T-cell (primary cell): Measurements from ENCODE around the gene C16orf74. TPM values are rescaled to one million over a fixed set of nuclear protein-coding genes. Genes with fewer than 3 reads are reported as not detected.

Experiments
- ATAC-seq, 4 experiments: fragments of 200-7000 bp in 3 of 4; fragments of 150-1000 bp in 1 of 4; cut with Tn5 transposase; replicated peaks in 1 of 4; 1 replicate in 3 of 4; 2 replicates in 1 of 4; pipeline ENCODE4 v1.10.0; 2021; ENCODE audit warnings: moderate library complexity in 3 of 4, mild to moderate bottlenecking in 2 of 4, moderate number of reproducible peaks in 1 of 4
- CTCF ChIA-PET, 2 donors: fragments of 300-600 bp; sonication (Branson Sonifier 250); formaldehyde crosslinking; loops; one replicate each; lab custom pipeline; 2022; ENCODE audit warnings: antibody characterized with exemption in 2 of 2; lab: Charles Lee
- POLR2A ChIA-PET, 2 donors: fragments of 300-600 bp; sonication (Branson Sonifier 250); formaldehyde crosslinking; loops; one replicate each; lab custom pipeline; 2022; ENCODE audit warnings: antibody characterized with exemption in 2 of 2; lab: Charles Lee
- DNase-seq, 35 experiments: peaks; one replicate each; pipeline versions ENCODE4 v3.0.0 to v3.0.0-alpha.2; 2013 to 2023
- H3K27ac ChIP-seq: one replicate; pipeline ENCODE4 v1.5.1; 2013; ENCODE audit warnings: low read length
- H3K27me3 ChIP-seq, 2 experiments: replicated peaks in 1 of 2; 1 replicate in 1 of 2; 2 replicates in 1 of 2; pipeline versions ENCODE4 v1.6.1 to v1.7.0; 2013; ENCODE audit warnings: low read length in 1 of 2, mixed read lengths in 1 of 2; ENCODE audit not compliant: control insufficient read depth in 2 of 2, insufficient read depth in 2 of 2; ENCODE audit errors: extremely low read depth in 1 of 2
- H3K36me3 ChIP-seq, 2 donors: 1 replicate in 1 of 2; 2 replicates in 1 of 2; pipeline versions ENCODE4 v1.6.1 to v1.7.0; 2013; ENCODE audit warnings: low read length in 1 of 2; ENCODE audit not compliant: control insufficient read depth in 2 of 2, insufficient read depth in 1 of 2; ENCODE audit errors: extremely low read depth in 1 of 2
- H3K4me1 ChIP-seq, 2 experiments: 1 replicate in 1 of 2; 2 replicates in 1 of 2; pipeline versions ENCODE4 v1.6.1 to v1.7.0; 2013; ENCODE audit warnings: low read length in 2 of 2, mixed read lengths in 1 of 2; ENCODE audit not compliant: insufficient read depth in 2 of 2, control insufficient read depth in 1 of 2; ENCODE audit errors: extremely low read depth in 1 of 2
- H3K4me3 ChIP-seq, 2 donors: 1 replicate in 1 of 2; 2 replicates in 1 of 2; pipeline versions ENCODE4 v1.5.1 to v1.7.0; 2013; ENCODE audit warnings: mild to moderate bottlenecking in 2 of 2, low read length in 1 of 2, moderate library complexity in 1 of 2; ENCODE audit not compliant: control insufficient read depth in 1 of 2; ENCODE audit errors: extremely low read depth in 1 of 2
- H3K9me3 ChIP-seq: 2 replicates; pipeline ENCODE4 v1.7.0; 2013
- H3K27ac Mint-ChIP-seq, 2 donors: one replicate each; pipeline ENCODE4 v1.8.0; 2020 to 2021; ENCODE audit warnings: mild to moderate bottlenecking in 2 of 2, mixed read lengths in 2 of 2
- H3K27me3 Mint-ChIP-seq, 2 donors: one replicate each; pipeline ENCODE4 v1.8.0; 2021 to 2022; ENCODE audit warnings: mixed read lengths in 2 of 2
- H3K36me3 Mint-ChIP-seq: one replicate; pipeline ENCODE4 v1.8.0; 2021; ENCODE audit warnings: mixed read lengths
- H3K4me1 Mint-ChIP-seq, 3 donors: one replicate each; pipeline ENCODE4 v1.8.0; 2020 to 2022; ENCODE audit warnings: mixed read lengths in 3 of 3, mild to moderate bottlenecking in 1 of 3
- H3K4me3 Mint-ChIP-seq, 3 donors: one replicate each; pipeline ENCODE4 v1.8.0; 2020 to 2022; ENCODE audit warnings: mild to moderate bottlenecking in 3 of 3, mixed read lengths in 3 of 3, moderate library complexity in 3 of 3
- H3K9me3 Mint-ChIP-seq, 3 donors: one replicate each; pipeline ENCODE4 v1.8.0; 2020 to 2022; ENCODE audit warnings: mixed read lengths in 3 of 3
- WGBS: methylation state at CpG from one replicate; pipeline ENCODE4 v1.1.5; 2013; ENCODE audit warnings: missing lambda C conversion rate; ENCODE audit not compliant: insufficient coverage; 5-methylcytosine and 5-hydroxymethylcytosine counted together
- total RNA-seq, 35 experiments: library from RNA in 6 of 35; stranded (reverse) in 6 of 35; fragments of 120-200 nt in 1 of 35; gene quantifications; one replicate each; pipeline versions ENCODE4 v1.2.1 to v1.2.4 and lab custom pipeline; 2013 to 2026

The C16orf74 gene
- total RNA-seq, 5 donors from 2014 or later (not counting 1 experiment from before 2014, with no cell fraction given), result 3.1 to 21.7 (median 15.6) TPM

- DNase-seq, result no peak
- H3K9me3 Mint-ChIP-seq, result no peaks in the 10 kb centered on the region
- H3K36me3 Mint-ChIP-seq, result peaks cover 56% of the 10 kb centered on the region
- Histone ChIP-seq H3K27me3 (no peaks in the 10 kb centered on the region), H3K4me3 (no peak overlapping the region), H3K36me3 (peaks cover 40 to 92% of the 10 kb centered on the region in 2 donors), H3K4me1 (no peaks in the 10 kb centered on the region), H3K27ac (no peak overlapping the region), H3K9me3 (no peaks in the 10 kb centered on the region)
- no peak overlapping the region for H3K4me3 Mint-ChIP-seq
- H3K27ac Mint-ChIP-seq, result no peak overlapping the region
- no peaks in the 10 kb centered on the region for H3K27me3 Mint-ChIP-seq
- no peak for ATAC-seq
- WGBS, result 90% methylated on average over 9 of the region's 9 CpGs
- CTCF ChIA-PET, result no interaction called here
- POLR2A ChIA-PET, result no interaction called here
- no peaks in the 10 kb centered on the region for H3K4me1 Mint-ChIP-seq
These were observed 83.6 kb downstream of the C16orf74 start for GRCh38 chr16:85667261-85667660.

DNA sequence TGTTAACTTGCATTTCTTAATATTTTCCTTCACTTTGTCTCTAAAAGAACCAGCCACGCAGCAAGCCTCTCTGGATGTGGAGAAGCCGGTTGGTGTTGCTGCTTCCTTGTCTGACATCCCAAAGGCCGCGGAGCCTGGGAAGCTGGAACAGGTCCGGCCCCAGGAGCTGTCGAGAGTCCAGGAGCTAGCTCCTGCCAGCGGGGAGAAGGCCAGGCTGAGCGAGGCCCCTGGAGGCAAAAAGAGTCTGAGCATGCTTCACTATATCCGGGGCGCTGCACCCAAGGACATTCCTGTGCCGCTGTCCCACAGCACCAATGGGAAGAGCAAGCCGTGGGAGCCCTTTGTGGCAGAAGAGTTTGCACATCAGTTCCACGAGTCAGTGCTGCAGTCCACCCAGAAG lies 85.0 kb downstream of the C16orf74 start:
- H3K9me3 Mint-ChIP-seq, result no peaks in the 10 kb centered on the region
- H3K36me3 Mint-ChIP-seq, result peaks cover 52% of the 10 kb centered on the region
- no peak overlapping the region for H3K27ac ChIP-seq
- no peak overlapping the region for H3K4me3 Mint-ChIP-seq
- no peaks in the 10 kb centered on the region for H3K9me3 ChIP-seq
- H3K27me3 Mint-ChIP-seq, result no peaks in the 10 kb centered on the region
- ChIA-PET POLR2A (no interaction called here), CTCF (interaction anchor here in 1 of 2 donors (0.6 kb wide), 1 partner anchor 15 kb away, joined by 3 read pairs; no protein-coding TSS in a partner anchor)
- no peaks in the 10 kb centered on the region for H3K4me1 Mint-ChIP-seq
- H3K27ac Mint-ChIP-seq, result no peak overlapping the region
- H3K4me1 ChIP-seq, result no peaks in the 10 kb centered on the region
- ATAC-seq (no peak), DNase-seq (no peak)
- H3K4me3 ChIP-seq, result no peak overlapping the region
- peaks cover 43 to 86% of the 10 kb centered on the region in 2 donors for H3K36me3 ChIP-seq
- H3K27me3 ChIP-seq, result no peaks in the 10 kb centered on the region
- 94% methylated on average over 13 of the region's 13 CpGs for WGBS

DNA sequence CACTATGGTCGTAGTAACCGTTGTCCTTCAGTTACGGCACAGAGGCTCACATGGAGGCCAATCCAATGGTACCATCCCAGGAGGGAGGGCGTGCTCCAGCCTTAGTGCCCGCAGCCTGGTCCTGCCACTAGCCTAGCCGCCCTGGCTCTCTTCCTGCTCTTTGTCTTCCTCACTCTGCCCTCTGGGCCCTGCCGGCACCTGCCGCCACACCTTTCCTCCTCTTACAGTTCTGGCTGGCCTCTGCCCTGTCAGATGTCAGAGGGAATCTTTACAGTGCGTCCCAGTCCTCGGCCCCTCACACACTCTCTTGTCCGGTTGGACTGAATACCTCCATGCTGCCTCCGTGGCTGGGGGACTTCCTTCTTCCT lies 85.5 kb downstream of the C16orf74 start:
- no peaks in the 10 kb centered on the region for H3K9me3 Mint-ChIP-seq
- ChIA-PET CTCF (no interaction called here), POLR2A (no interaction called here)
- Histone ChIP-seq H3K4me3 (no peak overlapping the region), H3K27me3 (no peaks in the 10 kb centered on the region), H3K9me3 (no peaks in the 10 kb centered on the region), H3K36me3 (peaks cover 40 to 82% of the 10 kb centered on the region in 2 donors), H3K4me1 (no peaks in the 10 kb centered on the region), H3K27ac (no peak overlapping the region)
- no peak overlapping the region for H3K27ac Mint-ChIP-seq
- H3K4me3 Mint-ChIP-seq, result no peak overlapping the region
- no peaks in the 10 kb centered on the region for H3K4me1 Mint-ChIP-seq
- peaks cover 48% of the 10 kb centered on the region for H3K36me3 Mint-ChIP-seq
- no peaks in the 10 kb centered on the region for H3K27me3 Mint-ChIP-seq
- no peak for DNase-seq
- WGBS, result over 99% methylated on average over 11 of the region's 12 CpGs
- ATAC-seq, result no peak

DNA sequence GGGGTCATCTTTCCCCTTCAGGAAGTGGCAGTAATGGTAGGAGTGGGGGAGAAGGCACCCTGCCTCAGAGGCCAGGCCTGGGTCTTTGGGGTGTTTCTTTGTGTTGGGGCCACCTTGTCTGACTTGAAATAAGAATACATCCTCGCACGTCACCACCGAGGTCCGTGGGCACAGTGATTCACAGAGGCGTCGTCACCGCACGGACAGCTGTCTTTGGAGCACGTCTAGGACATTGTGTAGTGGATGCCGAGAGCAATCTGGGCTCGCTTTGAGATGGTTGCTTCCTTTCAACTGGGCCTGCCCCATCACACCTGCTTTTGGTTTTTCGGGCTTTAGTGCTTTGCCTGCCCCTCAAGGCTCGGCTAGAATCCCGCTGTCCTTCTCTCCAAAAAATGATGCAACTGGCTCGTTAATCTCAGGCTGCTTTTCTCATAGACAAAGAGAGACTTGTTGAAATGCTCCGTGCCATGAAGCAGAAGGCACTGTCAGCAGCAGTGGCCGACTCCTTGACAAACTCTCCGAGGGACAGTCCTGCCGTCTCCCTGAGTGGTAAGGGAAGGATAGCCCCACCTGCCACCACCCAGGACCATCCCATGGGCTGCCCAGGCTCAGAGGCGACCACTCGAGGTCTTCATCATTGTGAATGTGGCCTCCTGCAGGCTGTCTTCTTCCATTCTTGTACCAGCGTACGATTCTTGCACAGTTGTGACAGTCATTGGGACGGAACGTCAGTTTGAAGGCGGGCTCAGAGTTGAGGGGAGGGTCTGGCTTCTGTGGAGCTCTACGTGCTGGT lies 86.1 kb downstream of the C16orf74 start:
- no peak overlapping the region for H3K4me3 ChIP-seq
- Mint-ChIP-seq H3K9me3 (no peaks in the 10 kb centered on the region), H3K36me3 (peaks cover 48% of the 10 kb centered on the region), H3K27me3 (no peaks in the 10 kb centered on the region), H3K4me1 (peaks cover 0 to under 1% (median 0%) of the 10 kb centered on the region in 3 donors), H3K27ac (no peak overlapping the region), H3K4me3 (no peak overlapping the region)
- no peaks in the 10 kb centered on the region for H3K9me3 ChIP-seq
- H3K36me3 ChIP-seq, result peaks cover 40 to 78% of the 10 kb centered on the region in 2 donors
- no peak for DNase-seq
- H3K27me3 ChIP-seq, result no peaks in the 10 kb centered on the region
- ChIA-PET POLR2A (no interaction called here), CTCF (no interaction called here)
- no peak overlapping the region for H3K27ac ChIP-seq
- no peaks in the 10 kb centered on the region for H3K4me1 ChIP-seq
- ATAC-seq, result no peak
- WGBS, result 94% methylated on average over 22 of the region's 27 CpGs

GRCh38 chr16:85663891-85664321 lies 87.0 kb downstream of the C16orf74 start:
- no peaks in the 10 kb centered on the region for H3K9me3 Mint-ChIP-seq
- no peak for DNase-seq
- no peak overlapping the region for H3K27ac Mint-ChIP-seq

GRCh38 chr16:85662976-85663830 lies 87.7 kb downstream of the C16orf74 start:
- H3K27me3 ChIP-seq, result no peaks in the 10 kb centered on the region
- POLR2A ChIA-PET, result no interaction called here
- H3K27me3 Mint-ChIP-seq, result no peaks in the 10 kb centered on the region
- H3K4me1 ChIP-seq, result no peaks in the 10 kb centered on the region
- H3K36me3 ChIP-seq, result peaks cover 39 to 76% of the 10 kb centered on the region in 2 donors
- no peaks in the 10 kb centered on the region for H3K9me3 Mint-ChIP-seq
- ATAC-seq, result no peak
- H3K9me3 ChIP-seq, result no peaks in the 10 kb centered on the region
- CTCF ChIA-PET, result no interaction called here
- no peak overlapping the region for H3K27ac ChIP-seq
- no peak overlapping the region for H3K4me3 ChIP-seq
- H3K4me3 Mint-ChIP-seq, result no peak overlapping the region
- whole genome bisulfite sequencing, result 98% methylated on average over 31 of the region's 38 CpGs
- H3K4me1 Mint-ChIP-seq, result peaks cover 0 to 3% (median 0%) of the 10 kb centered on the region in 3 donors
- no peak overlapping the region for H3K27ac Mint-ChIP-seq
- H3K36me3 Mint-ChIP-seq, result peaks cover 45% of the 10 kb centered on the region
- no peak for DNase-seq

More at GRCh38 chr16:85663891-85664321, 87.0 kb downstream of the C16orf74 start:
- POLR2A ChIA-PET, result no interaction called here
- Histone ChIP-seq H3K27me3 (no peaks in the 10 kb centered on the region), H3K27ac (no peak overlapping the region), H3K4me1 (no peaks in the 10 kb centered on the region), H3K36me3 (peaks cover 41 to 77% of the 10 kb centered on the region in 2 donors), H3K9me3 (no peaks in the 10 kb centered on the region), H3K4me3 (no peak overlapping the region)
- 93% methylated on average over 7 of the region's 12 CpGs for WGBS
- ATAC-seq, result no peak
- no peaks in the 10 kb centered on the region for H3K27me3 Mint-ChIP-seq
- H3K36me3 Mint-ChIP-seq, result peaks cover 45% of the 10 kb centered on the region
- H3K4me3 Mint-ChIP-seq, result no peak overlapping the region
- CTCF ChIA-PET, result no interaction called here
- H3K4me1 Mint-ChIP-seq, result peaks cover 0 to 3% (median 0%) of the 10 kb centered on the region in 3 donors
